A549 treated with CpdA at 1 μM for 4 hours (cell line): ENCODE measurements around the gene ZNF430. TPM values are rescaled to one million over a fixed set of nuclear protein-coding genes. Genes with fewer than 3 reads are reported as not detected.

ENCODE experiments used
- total RNA-seq: library from RNA; stranded (reverse); fragments of 200-300 nt; extraction: Qiagen RNA extraction; gene quantifications from 5 replicates; pipeline ENCODE4 v1.2.3, GENCODE V29; 2022; ENCODE audit warnings: low read depth

ZNF430 gene
- 1.8 to 3.9 TPM (median 2.3 TPM) in 5 replicates for total RNA-seq

DNA sequence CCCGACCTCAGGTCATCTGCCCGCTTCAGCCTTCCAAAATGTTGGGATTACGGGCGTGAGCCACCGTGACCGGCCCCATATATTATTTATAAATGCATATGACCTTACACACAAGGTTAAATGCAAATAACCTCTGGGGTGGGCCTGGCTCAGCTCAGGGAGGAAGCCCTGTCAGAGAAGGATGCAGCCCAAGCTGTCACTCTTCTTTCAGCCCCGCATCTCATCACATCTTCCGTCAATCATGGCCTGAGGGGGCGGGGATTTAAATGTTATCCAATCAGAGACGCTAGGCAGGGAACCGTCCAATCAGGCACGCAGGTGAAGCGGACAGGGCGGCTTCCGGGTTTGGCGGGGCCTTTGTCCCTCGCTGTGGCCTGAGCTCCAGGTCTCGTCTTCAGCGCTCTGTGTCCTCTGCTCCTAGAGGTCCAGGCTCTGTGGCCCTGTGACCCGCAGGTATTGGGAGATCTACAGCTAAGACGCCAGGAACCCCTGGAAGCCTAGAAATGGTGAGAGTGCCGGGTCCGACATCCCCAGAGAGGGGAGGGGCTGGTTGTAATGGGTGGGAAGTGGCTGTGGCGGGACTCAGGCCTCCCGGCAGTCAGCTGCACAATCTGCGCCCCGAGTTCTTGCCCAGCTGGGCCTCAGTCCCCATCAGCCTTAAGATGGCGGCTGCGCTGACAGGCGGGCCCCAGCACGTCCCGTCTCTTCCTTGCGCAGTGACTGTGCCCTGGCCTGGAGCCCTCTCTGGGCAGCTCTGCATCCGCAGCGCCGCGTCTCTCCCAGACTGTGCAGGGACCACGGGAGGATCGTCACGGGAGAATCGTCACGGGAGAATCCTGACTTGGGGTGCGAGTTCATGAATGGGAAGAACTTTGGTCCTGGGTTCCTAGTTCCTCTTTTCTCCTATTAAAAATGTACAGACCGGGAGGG lies at the start of gene ZNF430:
Gene ZNF430 (plus strand): TSS at position 360 of the 930 bp plus-strand sequence. CDS start 144 bp downstream, at position 504.

GRCh38 chr19:21082011-21082975 lies 61.8 kb downstream of the ZNF430 start, which contains the start of gene ZNF714:
ZNF714 (plus strand) TSS chr19:21082203; CDS start chr19:21098269, 16,066 bp downstream.

Other genes with a start within 250 kb of the ZNF430 start
- gene ZNF66, start 244.4 kb upstream of the ZNF430 start, total RNA-seq, result not detected in 5 replicates
- 0.11 to 0.30 TPM (median 0.14 TPM) in 3 of 5 replicates, not detected in the others for gene ZNF85, start 97.4 kb upstream of the ZNF430 start, total RNA-seq
- 2.7 to 4.4 TPM (median 3.0 TPM) in 5 replicates for gene ZNF714, start 61.5 kb downstream of the ZNF430 start, total RNA-seq
- gene ZNF431, start 121.4 kb downstream of the ZNF430 start, total RNA-seq, result 3.0 to 5.1 TPM (median 3.6 TPM) in 5 replicates